CD14-positive monocyte (primary cell): Measurements from ENCODE around the gene PPP1R8. TPM values are rescaled to one million over a fixed set of nuclear protein-coding genes. Genes with fewer than 3 reads are reported as not detected.
"Not testable (repeated sequence)": the region's sequence is repeated elsewhere in the genome, so short reads cannot be mapped to it uniquely, and the experiment has no call there.

Source experiments
- DNase-seq, 3 donors: peaks; one replicate each; pipeline ENCODE4 v3.0.0-alpha.2; 2011 to 2022
- H2AFZ ChIP-seq: 2 replicates; pipeline ENCODE4 v1.6.0; 2012; ENCODE audit warnings: mild to moderate bottlenecking, low read depth, low read length, inconsistent platforms; ENCODE audit not compliant: insufficient read depth, poor library complexity, severe bottlenecking
- H3K27ac ChIP-seq, 2 donors: 1 replicate in 1 of 2; 2 replicates in 1 of 2; pipeline ENCODE4 v1.5.1; 2012 to 2013; ENCODE audit warnings: low read length in 2 of 2, control low read depth in 1 of 2, inconsistent platforms in 1 of 2, low read depth in 1 of 2, mild to moderate bottlenecking in 1 of 2
- H3K27me3 ChIP-seq, 2 donors: one replicate each; pipeline versions ENCODE4 v1.6.0 to v1.6.1; 2011 to 2013; ENCODE audit warnings: low read length in 2 of 2; ENCODE audit not compliant: control insufficient read depth in 2 of 2, insufficient read depth in 2 of 2
- H3K36me3 ChIP-seq, 2 donors: replicated peaks in 1 of 2; 1 replicate in 1 of 2; 2 replicates in 1 of 2; pipeline versions ENCODE4 v1.5.1 to v1.6.1; 2012 to 2013; ENCODE audit warnings: low read length in 2 of 2, control low read depth in 1 of 2, inconsistent platforms in 1 of 2, mild to moderate bottlenecking in 1 of 2; ENCODE audit not compliant: insufficient read depth in 2 of 2, control insufficient read depth in 1 of 2
- H3K4me1 ChIP-seq, 2 donors: 1 replicate in 1 of 2; 2 replicates in 1 of 2; pipeline versions ENCODE4 v1.5.1 to v1.6.1; 2012 to 2013; ENCODE audit warnings: low read length in 2 of 2, control low read depth in 1 of 2, inconsistent platforms in 1 of 2, mild to moderate bottlenecking in 1 of 2, moderate library complexity in 1 of 2; ENCODE audit not compliant: insufficient read depth in 2 of 2, control insufficient read depth in 1 of 2
- H3K4me2 ChIP-seq: replicated peaks from 2 replicates; pipeline ENCODE3; 2012; ENCODE audit warnings: low read length, moderate library complexity, mild to moderate bottlenecking; ENCODE audit not compliant: poor library complexity, severe bottlenecking; ENCODE audit errors: extremely low read depth
- H3K4me3 ChIP-seq, 3 experiments: fragments of 200-600 bp in 1 of 3; sonication (generic) in 1 of 3; replicated peaks in 1 of 3; 1 replicate in 2 of 3; 2 replicates in 1 of 3; pipeline ENCODE4 v1.5.1; 2011 to 2013; ENCODE audit warnings: low read length in 3 of 3, mild to moderate bottlenecking in 3 of 3, control low read depth in 2 of 3, low read depth in 2 of 3, inconsistent platforms in 1 of 3, moderate library complexity in 1 of 3
- H3K79me2 ChIP-seq: 2 replicates; pipeline ENCODE4 v1.6.0; 2012; ENCODE audit warnings: mild to moderate bottlenecking, control low read depth, inconsistent platforms, low read length, moderate library complexity; ENCODE audit not compliant: insufficient read depth
- H3K9ac ChIP-seq: 2 replicates; pipeline ENCODE4 v1.6.0; 2017; ENCODE audit warnings: low read length, mild to moderate bottlenecking; ENCODE audit not compliant: insufficient read depth, poor library complexity, severe bottlenecking
- H3K9me3 ChIP-seq, 2 donors: replicated peaks in 1 of 2; 1 replicate in 1 of 2; 2 replicates in 1 of 2; pipeline versions ENCODE4 v1.5.1 to v1.6.1; 2012 to 2013; ENCODE audit warnings: low read length in 2 of 2, control low read depth in 1 of 2; ENCODE audit not compliant: control insufficient read depth in 1 of 2, insufficient read depth in 1 of 2
- H4K20me1 ChIP-seq: 2 replicates; pipeline ENCODE4 v1.6.0; 2012; ENCODE audit warnings: mild to moderate bottlenecking, low read length, control low read depth, moderate library complexity; ENCODE audit not compliant: insufficient read depth
- H3K27ac Mint-ChIP-seq, 7 donors: one replicate each; pipeline ENCODE4 v1.8.0; 2020; ENCODE audit warnings: mild to moderate bottlenecking in 7 of 7, mixed read lengths in 7 of 7, moderate library complexity in 6 of 7, inconsistent platforms in 2 of 7
- H3K27me3 Mint-ChIP-seq, 3 donors: one replicate each; pipeline ENCODE4 v1.8.0; 2021 to 2022; ENCODE audit warnings: low read depth in 3 of 3, mild to moderate bottlenecking in 3 of 3, mixed read lengths in 3 of 3, moderate library complexity in 3 of 3, inconsistent platforms in 1 of 3
- H3K36me3 Mint-ChIP-seq, 2 donors: one replicate each; pipeline ENCODE4 v1.8.0; 2020; ENCODE audit warnings: mixed read lengths in 2 of 2, inconsistent platforms in 1 of 2, mild to moderate bottlenecking in 1 of 2
- H3K4me1 Mint-ChIP-seq: one replicate; pipeline ENCODE4 v1.8.0; 2020; ENCODE audit warnings: mild to moderate bottlenecking, mixed read lengths
- H3K4me3 Mint-ChIP-seq, 2 donors: one replicate each; pipeline ENCODE4 v1.8.0; 2020; ENCODE audit warnings: mild to moderate bottlenecking in 2 of 2, mixed read lengths in 2 of 2, moderate library complexity in 1 of 2
- H3K9me3 Mint-ChIP-seq, 7 donors: one replicate each; pipeline ENCODE4 v1.8.0; 2020 to 2022; ENCODE audit warnings: mixed read lengths in 7 of 7, mild to moderate bottlenecking in 6 of 7, moderate library complexity in 6 of 7, inconsistent platforms in 2 of 7
- CTCF ChIP-seq: fragments of 200-600 bp; IDR thresholded peaks from one replicate; pipeline ENCODE4 v1.8.0; 2022; ENCODE audit warnings: antibody characterized with exemption, mild to moderate bottlenecking
- WGBS: methylation state at CpG from one replicate; pipeline ENCODE4 v1.1.5; 2013; ENCODE audit warnings: missing lambda C conversion rate; ENCODE audit not compliant: insufficient coverage; 5-methylcytosine and 5-hydroxymethylcytosine counted together
- intact Hi-C, 2 donors: fragments of 100-400 bp; cut with micrococcal nuclease; formaldehyde crosslinking; loops; one replicate each; pipeline versions ENCODE4 v1.15.0 to v1.15.1; 2023
- polyA plus RNA-seq, 3 donors: library from polyadenylated mRNA; depleted of rRNA in 1 of 3; unstranded in 2 of 3; stranded (reverse) in 1 of 3; fragments of 300-500 nt in 2 of 3; fragments of >200 nt in 1 of 3; fragmentation: Illumina TruSeq in 2 of 3; gene quantifications; 1 replicate in 2 of 3; 2 replicates in 1 of 3; pipeline ENCODE4 v1.2.3, GENCODE V29; 2012 to 2021

PPP1R8 gene
- polyA plus RNA-seq, 3 donors = 17.0 to 23.9 (median 21.4) TPM

GRCh38 chr1:27806758-27807157 is 23.8 kb upstream of the PPP1R8 start:
- Histone ChIP-seq H3K4me1 (no peaks in the 10 kb centered on the region), H3K79me2 (no peaks in the 10 kb centered on the region), H3K4me3 (no peak overlapping the region), H3K4me2 (no peak overlapping the region), H3K27ac (no peak overlapping the region), H3K9me3 (no peaks in the 10 kb centered on the region), H3K36me3 (peaks cover 75 to 89% of the 10 kb centered on the region in 2 donors), H3K27me3 (no peaks in the 10 kb centered on the region), H3K9ac (no peak overlapping the region), H4K20me1 (peaks cover 29% of the 10 kb centered on the region), H2AFZ (no peak overlapping the region)
- no CpG with 5 or more reads among the region's 7 CpGs for WGBS
- Mint-ChIP-seq H3K27ac (no peak overlapping the region), H3K36me3 (peaks cover 55 to 83% of the 10 kb centered on the region in 2 donors), H3K27me3 (no peaks in the 10 kb centered on the region), H3K4me1 (no peaks in the 10 kb centered on the region), H3K4me3 (no peak overlapping the region), H3K9me3 (peaks cover 0 to 4% (median 0%) of the 10 kb centered on the region in 7 donors)
- no peak for TF ChIP-seq CTCF
- DNase-seq = no peak
- intact Hi-C loops = no loop called here

DNA sequence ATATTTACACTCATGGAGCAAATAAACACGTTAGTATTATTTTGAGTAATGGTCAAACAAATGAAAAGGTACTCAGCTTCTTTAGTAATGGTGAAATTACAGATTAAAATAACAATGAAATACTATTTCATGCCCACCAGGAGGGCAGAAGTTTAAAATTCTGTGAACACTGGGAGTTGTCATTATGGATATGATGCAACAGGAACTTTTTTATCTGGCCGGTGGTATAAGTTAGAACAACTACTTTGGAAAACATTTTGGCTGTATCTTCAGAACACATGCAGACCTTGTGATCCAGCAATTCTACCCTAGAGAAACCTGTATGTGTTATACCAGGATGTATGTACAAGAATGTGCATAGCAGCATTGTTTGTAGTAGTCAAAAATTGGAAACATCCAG is 23.2 kb upstream of the PPP1R8 start:
- H3K4me3 ChIP-seq = no peak overlapping the region
- H3K4me1 ChIP-seq = no peaks in the 10 kb centered on the region
- no peaks in the 10 kb centered on the region for H3K79me2 ChIP-seq
- H3K4me1 Mint-ChIP-seq = no peaks in the 10 kb centered on the region
- no peak overlapping the region for H3K9ac ChIP-seq
- peaks cover 27% of the 10 kb centered on the region for H4K20me1 ChIP-seq
- H3K27me3 Mint-ChIP-seq = no peaks in the 10 kb centered on the region
- H3K36me3 Mint-ChIP-seq = peaks cover 55 to 83% of the 10 kb centered on the region in 2 donors
- no peak overlapping the region for H3K4me3 Mint-ChIP-seq
- H2AFZ ChIP-seq = no peak overlapping the region
- no peak overlapping the region for H3K4me2 ChIP-seq
- no peak for DNase-seq
- TF ChIP-seq CTCF = no peak
- H3K36me3 ChIP-seq = peaks cover 75 to 89% of the 10 kb centered on the region in 2 donors
- no peaks in the 10 kb centered on the region for H3K9me3 ChIP-seq
- WGBS = no CpG with 5 or more reads among the region's 2 CpGs
- H3K27me3 ChIP-seq = no peaks in the 10 kb centered on the region
- no peak overlapping the region for H3K27ac ChIP-seq
- H3K9me3 Mint-ChIP-seq = peaks cover 0 to 4% (median 0%) of the 10 kb centered on the region in 7 donors
- intact Hi-C loops = no loop called here
- no peak overlapping the region for H3K27ac Mint-ChIP-seq

- H3K79me2 ChIP-seq, H3K4me1 ChIP-seq, H3K4me2 ChIP-seq, H3K4me1 Mint-ChIP-seq, DNase-seq, H3K27ac ChIP-seq, H3K4me3 Mint-ChIP-seq, H3K9me3 Mint-ChIP-seq, H3K9me3 ChIP-seq, H3K4me3 ChIP-seq, H2AFZ ChIP-seq, intact Hi-C loops, H3K9ac ChIP-seq, H3K27me3 ChIP-seq, H3K27me3 Mint-ChIP-seq, H3K27ac Mint-ChIP-seq: not testable (repeated sequence)
- H3K36me3 Mint-ChIP-seq = peaks cover 54 to 83% of the 10 kb centered on the region in 2 donors
- Histone ChIP-seq H4K20me1 (peaks cover 26% of the 10 kb centered on the region), H3K36me3 (peaks cover 75 to 89% of the 10 kb centered on the region in 2 donors)
- WGBS = no CpG with 5 or more reads among the region's 3 CpGs
These were observed 22.5 kb upstream of the PPP1R8 start for GRCh38 chr1:27808131-27808530.
